ENCODE data around the gene SCD. TPM values are rescaled to one million over a fixed set of nuclear protein-coding genes. Genes with fewer than 3 reads are reported as not detected.

The SCD gene
- total and polyA plus RNA-seq, 9 of the 15 experiments (the other 6 are each of a cell fraction or from before 2014, with no cell fraction given), result 114 to 486 (median 188) TPM

DNA sequence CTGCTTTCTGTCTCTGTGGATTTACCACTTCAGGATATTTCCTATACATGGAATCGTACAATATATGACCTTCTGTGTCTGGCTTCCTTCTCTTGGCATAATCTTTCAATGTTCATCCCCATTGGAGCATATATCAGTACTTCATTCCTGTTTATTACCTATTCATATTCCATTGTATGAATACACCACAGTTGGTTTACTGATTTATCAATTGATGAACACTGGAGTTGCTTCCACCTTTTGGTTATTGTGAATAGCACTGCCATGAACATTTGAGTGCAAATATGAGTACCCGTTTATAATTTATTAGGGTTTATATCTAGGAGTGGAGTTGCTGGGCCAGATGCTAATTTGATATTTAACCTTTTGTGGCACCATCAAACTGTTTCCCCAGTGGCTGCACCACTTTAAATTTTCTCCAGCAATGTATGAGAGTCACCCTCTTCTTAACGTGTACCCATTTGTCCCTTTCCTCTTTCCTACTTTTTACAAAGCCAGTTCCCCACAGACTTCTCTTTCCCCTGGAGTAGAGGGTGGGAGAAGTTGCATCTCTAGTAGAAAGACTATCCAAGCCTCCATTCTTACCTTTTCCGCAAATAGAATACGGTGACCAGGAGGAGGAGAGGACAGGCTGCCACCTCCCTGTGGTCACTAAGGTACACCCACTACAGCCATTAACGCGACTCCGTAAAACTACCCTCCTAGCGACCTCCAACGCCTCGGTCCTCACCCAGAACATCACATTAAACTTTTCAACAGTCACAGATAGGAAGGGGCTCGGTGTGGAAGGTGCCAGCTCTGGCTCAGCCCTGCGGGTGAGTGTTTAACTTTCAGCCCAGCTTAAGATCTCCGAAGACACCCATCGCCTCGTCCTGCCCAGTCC, 25.6 kb downstream of the SCD start:
- ATAC-seq, result peak; percentile 1; the same call in 2 of the 3 replicates
- peaks cover 25% of the 10 kb centered on the region in 2 experiments for H3K4me1 ChIP-seq (replicated peaks in 1 of 2; ENCODE audit: control insufficient read depth in 2 of 2, insufficient read depth in 2 of 2, low read length in 2 of 2)
- H4K20me1 ChIP-seq (replicated peaks; ENCODE audit: control insufficient read depth, insufficient read depth, low read length), result no peaks in the 10 kb centered on the region
- WGBS (ENCODE audit: insufficient coverage, low coverage, missing lambda C conversion rate), result 6% methylated on average over 14 of the region's 16 CpGs
- peak; percentile 19 for FAIRE-seq
- intact Hi-C loops (cut with micrococcal nuclease), result loop anchor here (1.0 to 2.0 kb wide), 2 partner anchors 14 to 25 kb away; partner anchors contain the start of gene SCD
- BruUV-seq (replicated peaks), result TSS peak; percentile 94
- peak overlapping the region; percentile 100 for H3K27ac ChIP-seq (ENCODE audit: extremely low read depth, low read depth, low read length)
- POLR2A ChIA-PET, result interaction anchor here (0.7 to 3.4 kb wide), 13 partner anchors 11 to 942 kb away, joined by 3 to 50 read pairs (median 4); partner anchors contain the start of genes BLOC1S2, GOT1, HIF1AN and SCD
- no peaks in the 10 kb centered on the region for H3K36me3 ChIP-seq (ENCODE audit: control insufficient read depth, insufficient read depth, low read length)
- H3K27me3 ChIP-seq (ENCODE audit: control insufficient read depth in 2 of 2, insufficient read depth in 2 of 2, low read length in 2 of 2), result no peaks in the 10 kb centered on the region
- H3K79me2 ChIP-seq (ENCODE audit: control insufficient read depth, insufficient read depth, low read length), result peaks cover 34% of the 10 kb centered on the region
- CTCF ChIA-PET (ENCODE audit: low intra/inter-chr PET ratio), result no interaction called here
- no peaks in the 10 kb centered on the region for H3K9me3 ChIP-seq (replicated peaks; ENCODE audit: control insufficient read depth, insufficient read depth, low read depth, low read length)
- H3K9ac ChIP-seq (ENCODE audit: insufficient read depth in 1 of 2, low read depth in 2 of 2, low read length in 2 of 2), result peak overlapping the region; percentile 82 to 99
- no peaks in the 10 kb centered on the region for H3K9me1 ChIP-seq (ENCODE audit: control insufficient read depth, insufficient read depth, low read length)
- peak overlapping the region; percentile 90 for H3K4me2 ChIP-seq (ENCODE audit: insufficient read depth, low read length)
- in situ Hi-C loops (cut with MboI), result no loop called here
- H2AFZ ChIP-seq (ENCODE audit: low read depth, low read length), result peak overlapping the region; percentile 54; the same call in 1 of the 2 replicates
- peak overlapping the region; percentile 62 for H3K4me3 ChIP-seq
- no peak for DNase-seq (ENCODE audit: extremely low read depth in 1 of 4, low spot score in 3 of 4)
- TF ChIP-seq KHSRP (IDR thresholded peaks at IDR 0.05) (no peak), TEAD1 (CRISPR knock-in tag; IDR thresholded peaks at IDR 0.05) (peak in 1 of 2 experiments; percentile 54; a peak in 2 of 4 replicates), TAF1 (IDR thresholded peaks at IDR 0.05; ENCODE audit: control insufficient read depth, extremely low read depth, insufficient read depth, low read length, severe bottlenecking) (no peak), MAZ (CRISPR knock-in tag; conservative IDR thresholded peaks at IDR 0.05 in 1 of 2, IDR thresholded peaks at IDR 0.05 in 1 of 2) (peak in 1 of 2 experiments; percentile 29; a peak in 1 of 4 replicates), DDX20 (tag; IDR thresholded peaks at IDR 0.05; ENCODE audit: low read depth) (no peak), IRF2 (CRISPR knock-in tag; IDR thresholded peaks at IDR 0.05) (no peak), PHF8 (IDR thresholded peaks at IDR 0.05; ENCODE audit: borderline replicate concordance, low read length) (no peak; the same call in 1 of the 2 replicates), ZC3H11A (IDR thresholded peaks at IDR 0.05; ENCODE audit: low read depth, low read length) (no peak), TAF7 (tag; IDR thresholded peaks at IDR 0.05) (no peak), HINFP (tag; conservative IDR thresholded peaks at IDR 0.05; ENCODE audit: low read depth) (no peak), HNRNPK (IDR thresholded peaks at IDR 0.05; ENCODE audit: low read depth, low read length, poor library complexity, severe bottlenecking) (no peak), KLF1 (tag; IDR thresholded peaks at IDR 0.05) (no peak), CBFA2T3 (IDR thresholded peaks at IDR 0.05) (no peak), ZNF583 (CRISPR knock-in tag; IDR thresholded peaks at IDR 0.05) (no peak), CCNT2 (IDR thresholded peaks at IDR 0.05; ENCODE audit: borderline replicate concordance, extremely low read depth, insufficient read length, low read depth, low read length) (no peak), SLC30A9 (CRISPR knock-in tag; IDR thresholded peaks at IDR 0.05) (no peak), CXXC5 (CRISPR knock-in tag; IDR thresholded peaks at IDR 0.05) (0 out of 2 replicates have a peak, but pooled peaks have one; percentile 38)
- TF ChIP-seq, protein P1, sequence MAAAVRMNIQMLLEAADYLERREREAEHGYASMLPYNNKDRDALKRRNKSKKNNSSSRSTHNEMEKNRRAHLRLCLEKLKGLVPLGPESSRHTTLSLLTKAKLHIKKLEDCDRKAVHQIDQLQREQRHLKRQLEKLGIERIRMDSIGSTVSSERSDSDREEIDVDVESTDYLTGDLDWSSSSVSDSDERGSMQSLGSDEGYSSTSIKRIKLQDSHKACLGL (CRISPR knock-in tag; IDR thresholded peaks at IDR 0.05; ENCODE audit: borderline replicate concordance, poor library complexity, severe bottlenecking), result no peak
